H1 (cell line): ENCODE results near the gene MIOX. TPM values are rescaled to one million over a fixed set of nuclear protein-coding genes. Genes with fewer than 3 reads are reported as not detected.
A peak's percentile ranks its signal among the peaks of the same experiment; 100 is the strongest.

Source experiments
- CTCF ChIA-PET: fragments of 300-600 bp; sonication (Branson Sonifier 250); formaldehyde crosslinking; loops from one replicate; lab custom pipeline; 2021; ENCODE audit not compliant: partially characterized antibody; lab: Charles Lee
- POLR2A ChIA-PET: fragments of 300-600 bp; sonication (Branson Sonifier 250); formaldehyde crosslinking; loops from one replicate; lab custom pipeline; 2021; ENCODE audit warnings: inconsistent platforms; ENCODE audit not compliant: partially characterized antibody; lab: Charles Lee
- DNase-seq, 2 experiments: peaks; one replicate each; pipeline versions ENCODE4 v3.0.0 to v3.0.0-alpha.2; 2010 to 2022; ENCODE audit warnings: low spot score in 2 of 2, low read depth in 1 of 2, mixed read lengths in 1 of 2
- FAIRE-seq: peaks from 2 replicates; lab custom pipeline; 2011; peaks lifted over from hg19 to GRCh38; lab: Jason Lieb, UNC
- H2AFZ ChIP-seq: 2 replicates; pipeline ENCODE4 v1.8.1; 2012; ENCODE audit warnings: low read length, inconsistent platforms
- H2AK5ac ChIP-seq: 2 replicates; pipeline ENCODE4 v1.6.1; 2013; ENCODE audit warnings: low read depth, low read length
- H2BK120ac ChIP-seq: replicated peaks from 2 replicates; pipeline ENCODE3; 2013; ENCODE audit warnings: low read depth, low read length, inconsistent platforms
- H2BK12ac ChIP-seq: 2 replicates; pipeline ENCODE4 v1.6.1; 2013; ENCODE audit warnings: low read depth, low read length
- H2BK15ac ChIP-seq: 2 replicates; pipeline ENCODE4 v1.6.1; 2013; ENCODE audit warnings: low read length
- H2BK20ac ChIP-seq: 2 replicates; pipeline ENCODE4 v1.6.1; 2013; ENCODE audit warnings: low read length
- H2BK5ac ChIP-seq: 2 replicates; pipeline ENCODE4 v1.6.1; 2013; ENCODE audit warnings: low read depth, low read length
- H3K14ac ChIP-seq: 2 replicates; pipeline ENCODE4 v1.6.1; 2013; ENCODE audit warnings: inconsistent platforms; ENCODE audit not compliant: insufficient read length
- H3K18ac ChIP-seq: 2 replicates; pipeline ENCODE4 v1.6.1; 2013; ENCODE audit warnings: low read length; ENCODE audit errors: extremely low read depth
- H3K23ac ChIP-seq: 2 replicates; pipeline ENCODE4 v1.6.1; 2013; ENCODE audit warnings: inconsistent platforms; ENCODE audit not compliant: insufficient read length
- H3K23me2 ChIP-seq: 2 replicates; pipeline ENCODE4 v1.6.1; 2013; ENCODE audit warnings: low read depth, low read length
- H3K27ac ChIP-seq: 2 replicates; pipeline ENCODE4 v1.6.1; 2011; ENCODE audit warnings: low read depth, low read length, inconsistent platforms
- H3K27me3 ChIP-seq, 4 experiments: replicated peaks in 1 of 4; 1 replicate in 1 of 4; 2 replicates in 3 of 4; pipeline versions ENCODE4 v1.6.1 to v1.8.1; 2011 to 2013; ENCODE audit warnings: low read length in 3 of 4, mild to moderate bottlenecking in 3 of 4, inconsistent platforms in 2 of 4, mixed read lengths in 2 of 4, moderate library complexity in 1 of 4; ENCODE audit not compliant: control insufficient read depth in 3 of 4, insufficient read depth in 3 of 4; ENCODE audit errors: extremely low read depth in 1 of 4
- H3K36me3 ChIP-seq, 4 experiments: 2 replicates each; pipeline versions ENCODE4 v1.6.1 to v1.8.1; 2011 to 2013; ENCODE audit warnings: mild to moderate bottlenecking in 4 of 4, low read length in 3 of 4, moderate library complexity in 2 of 4, control low read depth in 1 of 4, inconsistent platforms in 1 of 4; ENCODE audit not compliant: insufficient read depth in 4 of 4, control insufficient read depth in 2 of 4
- H3K4ac ChIP-seq: replicated peaks from 2 replicates; pipeline ENCODE3; 2013; ENCODE audit warnings: low read length, low read depth, mixed read lengths, inconsistent platforms; ENCODE audit not compliant: insufficient read length
- H3K4me1 ChIP-seq, 4 experiments: replicated peaks in 1 of 4; 1 replicate in 1 of 4; 2 replicates in 3 of 4; pipeline versions ENCODE4 v1.6.1 to v1.8.1; 2011 to 2013; ENCODE audit warnings: low read length in 3 of 4, inconsistent platforms in 2 of 4, mixed read lengths in 1 of 4; ENCODE audit not compliant: insufficient read depth in 4 of 4, control insufficient read depth in 3 of 4
- H3K4me2 ChIP-seq, 2 experiments: 2 replicates each; pipeline versions ENCODE4 v1.6.1 to v1.8.1; 2011 to 2013; ENCODE audit warnings: low read depth in 2 of 2, low read length in 2 of 2, control low read depth in 1 of 2, inconsistent platforms in 1 of 2, mild to moderate bottlenecking in 1 of 2; ENCODE audit not compliant: insufficient read depth in 1 of 2
- H3K4me3 ChIP-seq, 4 experiments: fragments of 200-600, 300-600 bp in 1 of 4; sonication (generic), shearing (Covaris generic), sonication (Bioruptor Twin) in 1 of 4; 2 replicates each; pipeline versions ENCODE4 v1.5.1 to v1.8.1; 2011 to 2016; ENCODE audit warnings: low read length in 4 of 4, low read depth in 3 of 4, control low read depth in 2 of 4, inconsistent platforms in 2 of 4, mild to moderate bottlenecking in 2 of 4, mixed read lengths in 1 of 4, moderate library complexity in 1 of 4; ENCODE audit not compliant: insufficient read depth in 2 of 4; ENCODE audit errors: extremely low read depth in 1 of 4
- H3K56ac ChIP-seq: replicated peaks from 2 replicates; pipeline ENCODE3; 2013; ENCODE audit warnings: low read depth, mild to moderate bottlenecking, mixed read lengths, low read length, inconsistent platforms; ENCODE audit not compliant: insufficient read length
- H3K79me1 ChIP-seq: 2 replicates; pipeline ENCODE4 v1.6.1; 2013; ENCODE audit warnings: low read depth, low read length, control low read depth
- H3K79me2 ChIP-seq, 2 experiments: 2 replicates each; pipeline versions ENCODE4 v1.6.1 to v1.8.1; 2012 to 2013; ENCODE audit warnings: low read length in 2 of 2, mild to moderate bottlenecking in 2 of 2, inconsistent platforms in 1 of 2; ENCODE audit not compliant: insufficient read depth in 2 of 2, control insufficient read depth in 1 of 2
- H3K9ac ChIP-seq, 4 experiments: replicated peaks in 1 of 4; 1 replicate in 1 of 4; 2 replicates in 3 of 4; pipeline versions ENCODE4 v1.6.1 to v1.8.1; 2011 to 2013; ENCODE audit warnings: low read depth in 3 of 4, low read length in 3 of 4, control low read depth in 2 of 4, mild to moderate bottlenecking in 2 of 4, moderate library complexity in 2 of 4, inconsistent platforms in 1 of 4; ENCODE audit errors: extremely low read depth in 1 of 4
- H3K9me3 ChIP-seq, 2 experiments: 2 replicates each; pipeline versions ENCODE4 v1.6.1 to v1.8.1; 2012 to 2013; ENCODE audit warnings: mild to moderate bottlenecking in 2 of 2, moderate library complexity in 2 of 2, control low read depth in 1 of 2, inconsistent platforms in 1 of 2, low read depth in 1 of 2, low read length in 1 of 2, mixed read lengths in 1 of 2; ENCODE audit not compliant: insufficient read depth in 2 of 2
- H4K20me1 ChIP-seq, 2 experiments: replicated peaks in 1 of 2; 2 replicates each; pipeline versions ENCODE3 to v1.8.1; 2011 to 2013; ENCODE audit warnings: inconsistent platforms in 2 of 2, low read length in 2 of 2, mild to moderate bottlenecking in 1 of 2; ENCODE audit not compliant: insufficient read depth in 2 of 2, control insufficient read depth in 1 of 2
- H4K5ac ChIP-seq: 2 replicates; pipeline ENCODE4 v1.6.1; 2013; ENCODE audit warnings: low read length, low read depth, mixed read lengths, inconsistent platforms; ENCODE audit not compliant: insufficient read length
- H4K8ac ChIP-seq: 2 replicates; pipeline ENCODE4 v1.8.0; 2013; ENCODE audit warnings: mild to moderate bottlenecking, moderate library complexity, low read length, inconsistent platforms; ENCODE audit not compliant: insufficient read depth; ENCODE audit errors: extremely low read depth
- H4K91ac ChIP-seq: replicated peaks from 2 replicates; pipeline ENCODE3; 2013; ENCODE audit warnings: low read length, mixed read lengths, inconsistent platforms; ENCODE audit not compliant: insufficient read length
- BCL11A ChIP-seq, 2 experiments: IDR thresholded peaks; one replicate each; pipeline ENCODE4 v1.6.1; 2011; ENCODE audit warnings: low read depth in 2 of 2, low read length in 2 of 2, mild to moderate bottlenecking in 2 of 2
- CBX8 ChIP-seq: fragments of 300-800, 300-1000 bp; sonication (generic); IDR thresholded peaks from 2 replicates; pipeline ENCODE4 v1.7.1; 2016; ENCODE audit warnings: low read depth, low read length, borderline replicate concordance
- CHD1 ChIP-seq: IDR thresholded peaks from 2 replicates; pipeline ENCODE4 v1.6.1; 2012; ENCODE audit warnings: low read depth, low read length, improper control_type of control experiment
- SIN3A ChIP-seq, 2 experiments: IDR thresholded peaks in 1 of 2; conservative IDR thresholded peaks in 1 of 2; 2 replicates each; pipeline ENCODE4 v1.6.1; 2011 to 2012; ENCODE audit warnings: low read length in 2 of 2, improper control_type of control experiment in 1 of 2, low read depth in 1 of 2, mild to moderate bottlenecking in 1 of 2
- SRF ChIP-seq: IDR thresholded peaks from 2 replicates; pipeline ENCODE4 v1.6.1; 2011; ENCODE audit warnings: mild to moderate bottlenecking, low read depth, low read length, moderate library complexity
- TCF12 ChIP-seq: IDR thresholded peaks from 2 replicates; pipeline ENCODE4 v1.6.1; 2011; ENCODE audit warnings: low read depth, mild to moderate bottlenecking, low read length
- WGBS, 2 experiments: shearing (Covaris generic) in 1 of 2; methylation state at CpG; one replicate each; pipeline versions ENCODE4 v1.1.6 to v1.1.7; 2013 to 2015; ENCODE audit warnings: low lambda C conversion rate in 2 of 2, mixed read lengths in 2 of 2, inconsistent platforms in 1 of 2, low coverage in 1 of 2, missing lambda C conversion rate in 1 of 2; ENCODE audit not compliant: insufficient replicate concordance in 2 of 2, insufficient coverage in 1 of 2, insufficient read length in 1 of 2; ENCODE audit errors: extremely low coverage in 1 of 2, missing lambda C conversion rate in 1 of 2; 5-methylcytosine and 5-hydroxymethylcytosine counted together
- polyA plus RNA-seq, 7 experiments: library from polyadenylated mRNA; depleted of rRNA in 3 of 7; stranded (reverse) in 5 of 7; unstranded in 2 of 7; fragments of >200 nt in 5 of 7; fragments of 200-250 nt in 2 of 7; gene quantifications; 1 replicate in 5 of 7; 2 replicates in 1 of 7; 4 replicates in 1 of 7; pipeline versions ENCODE4 v1.2.1 to v1.2.3, GENCODE V29; 2011 to 2013; ENCODE audit warnings: missing spikeins in 2 of 7, mixed read lengths in 2 of 7
- total RNA-seq: library from RNA; stranded (reverse); fragmentation: NEBNext Ultra II Directional; extraction: Animal tissue kit (Norgen Biotek cat#: 25700); gene quantifications from 2 replicates; pipeline ENCODE4 v1.2.1, GENCODE V29; 2021

Gene MIOX
- total and polyA plus RNA-seq, 2 of the 8 experiments (the other 6 are each of a cell fraction or from before 2014, with no cell fraction given) = 0.30 to 0.32 TPM

GRCh38 chr22:50467773-50468440, 18.8 kb upstream of the MIOX start:
- no peak overlapping the region for H2AK5ac ChIP-seq
- peaks cover 0 to 45% of the 10 kb centered on the region in 2 experiments; a peak in 3 of 4 replicates for H3K79me2 ChIP-seq
- H3K4me1 ChIP-seq = peaks cover 0 to 13% (median 9%) of the 10 kb centered on the region in 4 experiments; a peak in 6 of 7 replicates
- peak overlapping the region; percentile 63; the same call in 1 of the 2 replicates for H4K8ac ChIP-seq
- H4K5ac ChIP-seq = no peak overlapping the region
- H3K23me2 ChIP-seq = no peaks in the 10 kb centered on the region; the same call in 1 of the 2 replicates
- no peak overlapping the region for H3K18ac ChIP-seq
- H3K56ac ChIP-seq = no peak overlapping the region
- ChIA-PET POLR2A (interaction anchor here (1.1 to 3.0 kb wide), 6 partner anchors 9 to 75 kb away, joined by 3 to 9 read pairs (median 5); no protein-coding TSS in a partner anchor), CTCF (interaction anchor here (0.8 to 9.1 kb wide), 7 partner anchors 11 to 68 kb away, joined by 3 to 60 read pairs (median 3); partner anchors contain the start of gene SCO2)
- TF ChIP-seq SRF (no peak), BCL11A (IDR thresholded peaks at IDR 0.05; ENCODE audit: low read depth in 2 of 2, low read length in 2 of 2) (no peak), TCF12 (no peak), CBX8 (no peak), SIN3A (conservative IDR thresholded peaks at IDR 0.05 in 1 of 2, IDR thresholded peaks at IDR 0.05 in 1 of 2; ENCODE audit: low read depth in 1 of 2, low read length in 2 of 2) (no peak), CHD1 (no peak)
- H3K4me2 ChIP-seq = no peak overlapping the region
- H2BK12ac ChIP-seq = no peak overlapping the region
- H3K14ac ChIP-seq = no peak overlapping the region
- no peak overlapping the region for H4K91ac ChIP-seq
- peaks cover 31 to 54% of the 10 kb centered on the region in 2 experiments for H4K20me1 ChIP-seq
- no peak overlapping the region for H3K27ac ChIP-seq
- FAIRE-seq (no peak), DNase-seq (no peak)
- no peak overlapping the region for H3K9ac ChIP-seq
- H3K36me3 ChIP-seq = peaks cover 23 to 46% (median 38%) of the 10 kb centered on the region in 4 experiments
- WGBS, 2 experiments = 94% methylated on average over 7 of the region's 22 CpGs; no CpG with 5 or more reads in 1 of the 2 experiments
- no peak overlapping the region for H3K23ac ChIP-seq
- no peaks in the 10 kb centered on the region for H3K27me3 ChIP-seq
- H3K79me1 ChIP-seq = peaks cover 27% of the 10 kb centered on the region
- no peak overlapping the region for H3K4me3 ChIP-seq
- no peaks in the 10 kb centered on the region for H3K9me3 ChIP-seq
- no peak overlapping the region for H2BK20ac ChIP-seq
- H2BK120ac ChIP-seq = no peak overlapping the region
- no peak overlapping the region for H2BK15ac ChIP-seq
- no peak overlapping the region for H3K4ac ChIP-seq
- H2AFZ ChIP-seq = no peak overlapping the region
- no peak overlapping the region; the same call in 1 of the 2 replicates for H2BK5ac ChIP-seq
